ENCODE data around the gene FKBP6.
A peak's percentile ranks its signal among the peaks of the same experiment; 100 is the strongest.
"Not testable (repeated sequence)": the region's sequence is repeated elsewhere in the genome, so short reads cannot be mapped to it uniquely, and the experiment has no call there.

FKBP6 gene

DNA sequence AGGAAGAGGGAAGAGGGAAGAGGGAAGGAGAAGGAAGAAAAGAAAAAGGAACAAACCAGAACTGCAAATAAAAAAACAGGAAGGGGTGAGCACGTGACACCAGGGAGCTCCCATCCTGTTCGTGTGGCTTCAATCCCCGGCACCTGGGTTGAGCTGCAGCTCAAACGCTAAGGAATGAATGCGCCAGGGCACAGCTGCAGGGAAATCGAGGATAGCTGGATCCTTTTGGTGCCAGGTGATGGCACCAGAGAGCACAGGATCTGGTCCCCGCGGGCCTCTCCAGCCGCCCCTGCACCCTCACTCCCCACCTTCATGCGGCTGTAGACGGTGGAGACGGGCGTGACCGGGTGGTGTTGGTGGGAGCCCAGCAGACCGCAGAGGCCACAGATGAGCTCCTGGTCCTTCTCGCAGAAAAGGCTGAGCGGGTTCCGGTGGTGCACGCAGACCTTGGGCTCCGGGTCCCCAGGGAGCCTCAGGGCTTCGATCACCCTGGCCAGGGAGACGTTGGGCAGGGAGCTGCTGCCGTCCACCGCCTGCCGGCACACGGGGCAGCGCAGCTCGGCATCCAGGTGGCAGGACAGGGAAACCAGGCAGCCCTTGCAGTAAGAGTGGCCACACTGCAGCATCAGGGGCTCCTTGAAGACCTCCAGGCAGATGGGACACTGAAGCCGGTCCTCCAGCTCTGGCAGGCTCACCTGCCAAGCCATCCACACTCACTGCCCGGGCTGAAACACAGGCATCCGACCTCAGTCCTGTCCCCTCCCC is 3.7 kb upstream of the FKBP6 start:
- peak; percentile 40 for DNase-seq

DNA sequence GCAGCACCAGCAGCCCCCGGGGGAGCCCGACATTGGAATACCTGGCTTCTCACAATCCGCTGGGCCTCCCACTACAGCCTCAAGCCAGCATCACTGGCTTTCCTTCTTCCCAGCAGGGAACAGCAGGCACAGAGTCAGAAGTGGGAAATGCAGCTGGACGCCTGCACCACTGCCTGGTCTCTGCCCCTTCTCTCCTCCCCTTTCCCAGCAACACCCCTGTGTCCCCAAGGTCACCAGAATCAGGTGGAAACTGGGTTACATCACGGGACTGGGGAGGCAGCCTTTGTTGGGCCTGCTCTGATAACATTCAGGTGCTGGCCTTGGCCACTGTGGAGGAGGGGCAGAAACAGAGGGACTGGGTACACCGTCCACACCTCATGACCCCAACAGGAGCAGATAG is 2.5 kb upstream of the FKBP6 start:
- DNase-seq, result not testable (repeated sequence)

DNA sequence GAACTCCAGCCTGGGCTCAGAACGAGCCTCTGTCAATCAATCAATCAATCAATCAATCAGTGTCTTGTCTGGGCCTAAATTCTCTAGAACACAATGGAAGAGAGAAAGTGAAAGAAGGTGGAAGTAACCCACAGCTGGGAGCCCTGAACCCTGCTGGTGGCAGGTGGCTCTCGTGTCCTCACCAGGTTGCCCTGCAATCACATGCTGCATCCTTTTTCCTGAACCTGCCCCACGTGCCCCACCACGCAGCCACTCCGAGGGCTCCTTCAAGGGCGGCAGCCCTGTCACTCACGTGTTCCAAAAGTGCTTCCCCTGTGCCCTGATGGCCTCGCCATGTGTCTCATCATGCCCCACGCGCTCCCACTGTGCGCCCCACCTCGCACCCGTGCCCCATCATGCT is 512 bp upstream of the FKBP6 start:
- not testable (repeated sequence) for DNase-seq

- no peak for DNase-seq
These were observed 735 bp downstream of the FKBP6 start for GRCh38 chr7:73328696-73329095.

- no peak for DNase-seq
These were observed 2.1 kb downstream of the FKBP6 start for GRCh38 chr7:73329861-73330581.

DNA sequence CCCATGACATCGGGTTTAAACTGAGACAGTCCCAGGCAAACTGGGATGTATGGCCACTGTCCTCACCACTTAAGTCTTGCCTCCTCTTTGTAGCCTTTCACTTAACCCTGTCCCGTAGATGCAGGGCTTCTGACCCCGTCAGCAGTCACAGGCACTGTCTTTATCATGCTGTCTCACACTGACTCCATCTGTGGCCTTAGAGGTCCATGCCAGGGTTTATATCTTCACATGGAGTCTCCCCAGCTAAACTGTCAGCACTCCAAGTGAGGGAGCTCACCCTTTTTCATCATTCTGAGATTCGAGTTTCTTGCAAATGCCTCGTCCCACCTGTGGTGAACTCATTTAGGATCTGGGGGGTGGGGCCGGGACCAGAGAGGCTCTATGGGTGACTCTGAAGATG is 2.8 kb downstream of the FKBP6 start:
- no peak for DNase-seq

- no peak for DNase-seq
These were observed 4.5 kb downstream of the FKBP6 start for GRCh38 chr7:73332447-73332846.

GRCh38 chr7:73338321-73338720 is 10.4 kb downstream of the FKBP6 start:
- no peak for DNase-seq

DNA sequence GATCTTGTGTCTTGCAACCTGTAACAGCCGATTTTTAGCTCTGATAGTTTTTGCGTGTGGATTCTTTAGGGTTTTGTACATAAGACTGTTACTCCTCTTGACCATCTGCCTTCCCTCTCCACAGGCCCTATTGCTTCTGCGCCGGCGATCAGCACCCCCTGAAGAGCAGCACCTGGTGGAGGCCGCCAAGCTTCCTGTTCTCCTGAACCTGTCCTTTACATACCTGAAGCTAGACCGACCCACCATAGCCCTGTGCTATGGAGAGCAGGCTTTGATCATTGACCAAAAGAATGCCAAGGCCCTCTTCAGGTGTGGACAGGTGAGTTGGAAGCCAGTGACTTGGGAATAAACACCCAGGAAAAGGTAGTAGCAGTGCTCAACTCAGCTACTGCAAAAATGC is 12.6 kb downstream of the FKBP6 start:
- no peak for DNase-seq

- DNase-seq, result no peak
These were observed 13.9 kb downstream of the FKBP6 start for GRCh38 chr7:73341877-73342276.

DNA sequence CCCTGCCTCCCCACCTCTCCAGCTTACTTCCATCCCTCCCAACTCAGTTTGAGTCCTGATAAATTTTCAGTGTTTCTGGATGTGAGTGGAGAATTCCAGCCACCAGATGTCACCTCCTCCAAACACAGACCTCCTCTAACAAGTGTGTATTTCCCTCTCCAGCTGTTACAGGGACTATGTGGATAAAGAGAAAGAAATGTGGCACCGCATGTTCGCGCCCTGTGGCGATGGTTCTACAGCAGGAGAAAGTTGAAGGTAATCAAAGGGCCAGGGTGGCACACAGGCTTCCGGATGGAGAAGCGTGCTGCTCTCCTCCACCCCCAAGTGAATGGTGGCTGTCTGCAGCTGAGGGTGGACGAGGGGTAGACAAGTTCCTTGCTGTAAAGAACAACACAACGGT is 14.7 kb downstream of the FKBP6 start:
- no peak for DNase-seq

DNA sequence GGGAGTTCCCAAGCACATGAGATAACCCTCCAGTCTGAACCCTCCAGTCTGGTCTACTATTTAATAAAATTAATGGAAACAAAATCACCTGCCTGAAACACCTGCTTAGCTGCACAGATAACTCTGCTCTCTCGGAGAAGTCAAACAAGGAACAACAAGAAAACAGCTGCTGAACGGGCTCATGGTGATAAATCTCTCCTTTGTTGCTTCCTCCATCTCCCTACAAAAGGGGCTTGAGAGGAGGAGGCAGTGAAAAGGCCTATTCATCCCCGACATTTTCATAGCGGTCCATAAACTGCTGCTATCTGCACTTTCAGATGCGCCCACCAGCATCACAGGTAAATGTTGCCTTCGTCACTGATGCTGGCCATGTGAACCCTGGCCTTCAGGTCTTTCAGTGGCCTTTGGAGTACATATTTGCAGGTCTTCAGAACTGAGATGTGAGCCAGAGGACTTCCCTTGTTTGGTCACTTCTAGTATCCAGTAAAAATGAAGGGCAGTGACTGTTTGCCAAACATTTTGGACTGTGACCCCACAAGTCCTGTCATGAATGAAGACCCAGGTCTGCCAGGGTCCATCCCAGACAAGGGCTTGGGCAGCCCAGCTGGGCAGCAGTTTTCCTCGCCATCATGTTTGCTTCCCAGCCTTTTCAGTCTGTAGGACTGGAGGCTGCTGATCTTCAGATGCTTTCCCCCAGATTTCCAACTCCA is 15.9 kb downstream of the FKBP6 start:
- DNase-seq, result no peak

- no peak for DNase-seq
These were observed 17.6 kb downstream of the FKBP6 start for GRCh38 chr7:73345538-73345937.

GRCh38 chr7:73345951-73346350 is 18.0 kb downstream of the FKBP6 start:
- no peak for DNase-seq

- no peak for DNase-seq
These were observed 21.8 kb downstream of the FKBP6 start for GRCh38 chr7:73349763-73350162.

DNA sequence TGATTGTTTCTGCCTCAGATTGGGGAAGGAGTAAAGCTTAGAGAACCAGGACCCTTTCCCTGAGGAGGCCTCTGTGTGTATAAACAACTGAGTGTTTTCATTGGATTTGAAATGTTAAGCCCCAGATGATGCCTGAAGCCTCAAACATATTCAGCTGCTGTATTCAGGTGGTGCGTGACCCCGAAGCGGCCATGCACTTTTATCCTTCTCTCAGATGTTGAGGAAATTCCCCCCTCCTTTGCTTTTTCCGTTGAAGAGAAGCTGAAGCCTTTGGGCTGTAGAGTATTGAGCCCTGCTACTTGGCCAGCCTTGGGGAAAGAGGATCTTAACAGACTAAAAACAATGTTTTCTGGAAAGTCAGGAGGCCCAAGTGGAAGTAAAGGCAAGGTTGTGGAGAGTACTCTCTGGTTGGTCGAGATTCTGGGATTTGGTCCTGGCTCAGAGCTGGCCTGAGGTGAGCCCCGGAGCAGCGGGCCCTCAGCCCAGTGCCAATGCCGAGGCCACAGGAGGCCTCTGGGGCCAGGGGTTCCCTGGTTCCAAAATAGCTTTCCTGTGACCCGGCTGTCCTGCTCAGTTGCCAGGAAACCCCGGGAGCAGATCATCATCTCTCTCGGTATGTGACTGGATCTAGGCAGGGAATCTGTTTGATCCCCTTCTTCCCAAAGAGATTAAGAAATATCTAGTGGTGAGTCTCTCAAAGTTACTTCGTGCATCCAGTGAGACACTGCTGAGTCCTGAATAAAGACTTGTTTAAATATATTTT is 22.5 kb downstream of the FKBP6 start:
- DNase-seq, result no peak

- DNase-seq, result no peak
These were observed 23.6 kb downstream of the FKBP6 start for GRCh38 chr7:73351447-73352167.

DNA sequence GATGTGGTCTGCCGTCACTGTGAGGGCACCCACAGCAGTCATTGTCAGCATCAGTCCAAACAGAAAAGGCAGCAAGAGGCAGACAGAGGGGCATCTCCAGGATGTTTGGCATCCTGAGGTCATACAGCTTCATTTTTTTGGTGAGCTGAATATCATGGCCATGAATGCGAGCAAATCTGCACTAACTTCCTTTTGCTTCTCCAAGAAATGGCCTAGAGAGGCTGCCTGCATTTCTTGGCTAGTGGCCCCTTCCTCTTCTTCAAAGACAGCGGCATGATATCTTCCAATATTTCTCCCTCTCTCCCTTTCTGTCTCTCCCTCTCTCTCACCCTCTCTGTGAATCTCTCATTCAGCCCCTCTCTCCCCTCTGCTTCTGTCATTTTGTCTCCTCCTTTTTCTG is 24.8 kb downstream of the FKBP6 start:
- no peak for DNase-seq

DNA sequence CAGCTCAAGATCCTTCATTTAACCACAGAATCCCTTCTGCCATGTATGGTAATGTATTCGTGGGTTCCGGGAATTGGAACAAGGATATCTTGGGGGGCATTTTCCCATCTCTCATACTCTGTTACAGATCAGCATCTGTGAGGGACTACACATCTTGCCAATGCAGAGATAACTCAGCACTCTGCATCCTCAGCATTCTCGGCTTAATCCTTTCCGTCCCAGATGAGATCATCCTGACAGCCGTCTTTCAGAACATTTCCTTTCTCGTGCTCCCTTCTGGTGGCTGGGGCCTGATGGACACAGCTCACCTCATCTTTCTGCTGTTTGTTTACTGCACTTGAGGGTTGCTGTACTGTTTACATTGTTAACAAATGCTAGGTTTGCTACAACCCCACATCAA is 25.3 kb downstream of the FKBP6 start:
- no peak for DNase-seq

- no peak for DNase-seq
These were observed 26.2 kb downstream of the FKBP6 start for GRCh38 chr7:73354196-73354595.

GRCh38 chr7:73354821-73355220 is 26.9 kb downstream of the FKBP6 start:
- no peak for DNase-seq

DNA sequence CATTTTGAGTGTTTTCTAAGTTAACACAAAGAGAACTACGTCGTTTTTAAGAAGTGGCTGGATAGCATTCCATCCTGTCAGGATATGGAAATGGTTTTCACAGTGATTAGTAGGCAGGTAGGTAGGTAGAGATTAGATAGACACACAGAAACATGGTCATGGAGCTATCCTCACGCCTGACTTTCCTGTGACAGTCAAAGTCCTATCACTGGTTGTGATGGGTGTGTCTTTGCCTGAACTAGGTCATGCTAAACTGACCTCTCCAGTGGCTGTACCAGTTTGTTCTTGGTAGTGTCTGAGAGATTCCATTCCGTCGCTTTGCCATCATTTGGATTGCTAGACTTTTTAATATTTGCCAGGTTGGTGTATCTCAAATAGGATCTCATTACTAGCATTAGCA is 28.2 kb downstream of the FKBP6 start:
- DNase-seq, result no peak

Measured in CD4-positive, alpha-beta T cell treated with Interleukin-4 for 4 hours (primary cell).